Jurkat, Clone E6-1 (cell line): ENCODE data around the gene SV2B.

Experiments used
- DNase-seq: peaks from one replicate; pipeline ENCODE4 v3.0.0-alpha.2; 2011; ENCODE audit warnings: low read depth, low spot score
- H3K4me3 ChIP-seq: 2 replicates; pipeline ENCODE4 v1.5.1; 2011; ENCODE audit warnings: mild to moderate bottlenecking, low read length, control low read depth, moderate library complexity

SV2B gene

GRCh38 chr15:91252322-91252721 lies 152.3 kb downstream of the SV2B start:
- H3K4me3 ChIP-seq = no peak overlapping the region
- no peak for DNase-seq

- no peak for DNase-seq
- H3K4me3 ChIP-seq = no peak overlapping the region
Observed at GRCh38 chr15:91252756-91253155, 152.7 kb downstream of the SV2B start.

GRCh38 chr15:91253605-91254004 lies 153.5 kb downstream of the SV2B start:
- DNase-seq = no peak
- no peak overlapping the region for H3K4me3 ChIP-seq

GRCh38 chr15:91254766-91255165 lies 154.7 kb downstream of the SV2B start:
- no peak for DNase-seq
- no peak overlapping the region for H3K4me3 ChIP-seq

GRCh38 chr15:91255670-91256192 lies 155.7 kb downstream of the SV2B start:
- no peak overlapping the region for H3K4me3 ChIP-seq
- DNase-seq = no peak

GRCh38 chr15:91257746-91258414 lies 157.8 kb downstream of the SV2B start:
- H3K4me3 ChIP-seq = no peak overlapping the region

GRCh38 chr15:91258415-91258759 lies 158.3 kb downstream of the SV2B start:
- DNase-seq = peak; percentile 74
- 0 out of 2 replicates have a peak overlapping the region, but pooled peaks have one; percentile 7 for H3K4me3 ChIP-seq

More at GRCh38 chr15:91257746-91258414, 157.8 kb downstream of the SV2B start:
- DNase-seq = no peak

- H3K4me3 ChIP-seq = no peak overlapping the region
- DNase-seq = no peak
Observed at GRCh38 chr15:91259077-91259476, 159.0 kb downstream of the SV2B start.

- DNase-seq = no peak
- no peak overlapping the region for H3K4me3 ChIP-seq
Observed at GRCh38 chr15:91261345-91261744, 161.3 kb downstream of the SV2B start.

- no peak overlapping the region for H3K4me3 ChIP-seq
- DNase-seq = no peak
Observed at GRCh38 chr15:91263632-91264531, 163.8 kb downstream of the SV2B start.

GRCh38 chr15:91264651-91265351 lies 164.7 kb downstream of the SV2B start:
- no peak for DNase-seq

GRCh38 chr15:91265416-91265940 lies 165.4 kb downstream of the SV2B start:
- no peak for DNase-seq
- H3K4me3 ChIP-seq = no peak overlapping the region

More at GRCh38 chr15:91264651-91265351, 164.7 kb downstream of the SV2B start:
- no peak overlapping the region for H3K4me3 ChIP-seq

- H3K4me3 ChIP-seq = no peak overlapping the region
- no peak for DNase-seq
Observed at GRCh38 chr15:91268510-91268909, 168.5 kb downstream of the SV2B start.

GRCh38 chr15:91270747-91271146 lies 170.7 kb downstream of the SV2B start:
- no peak overlapping the region for H3K4me3 ChIP-seq
- no peak for DNase-seq

- H3K4me3 ChIP-seq = no peak overlapping the region
- peak; percentile 72 for DNase-seq
Observed at GRCh38 chr15:91271565-91272153, 171.6 kb downstream of the SV2B start.

GRCh38 chr15:91275844-91276243 lies 175.8 kb downstream of the SV2B start:
- no peak for DNase-seq
- H3K4me3 ChIP-seq = no peak overlapping the region

- no peak for DNase-seq
- no peak overlapping the region for H3K4me3 ChIP-seq
Observed at GRCh38 chr15:91278951-91279350, 178.9 kb downstream of the SV2B start.

GRCh38 chr15:91279486-91279885 lies 179.4 kb downstream of the SV2B start:
- no peak for DNase-seq
- no peak overlapping the region for H3K4me3 ChIP-seq

GRCh38 chr15:91281947-91282346 lies 181.9 kb downstream of the SV2B start:
- H3K4me3 ChIP-seq = no peak overlapping the region
- no peak for DNase-seq
